Mesothelial cell of epicardium (in vitro differentiated cells): ENCODE measurements around the gene GAL3ST3. TPM values are rescaled to one million over a fixed set of nuclear protein-coding genes. Genes with fewer than 3 reads are reported as not detected.

Source experiments
- DNase-seq, 2 experiments: peaks; one replicate each; pipeline ENCODE4 v3.0.0; 2021; ENCODE audit warnings: low spot score in 2 of 2; ENCODE audit not compliant: unreplicated experiment in 2 of 2
- H3K27ac Mint-ChIP-seq: 2 replicates; pipeline ENCODE4 v1.8.0; 2021; ENCODE audit warnings: mixed read lengths
- H3K27me3 Mint-ChIP-seq: 2 replicates; pipeline ENCODE4 v1.8.0; 2021; ENCODE audit warnings: low read depth, mixed read lengths
- H3K36me3 Mint-ChIP-seq: 2 replicates; pipeline ENCODE4 v1.8.0; 2021; ENCODE audit warnings: mixed read lengths
- H3K4me1 Mint-ChIP-seq: 2 replicates; pipeline ENCODE4 v1.8.0; 2021; ENCODE audit warnings: mixed read lengths
- H3K4me3 Mint-ChIP-seq: 2 replicates; pipeline ENCODE4 v1.8.0; 2021; ENCODE audit warnings: mild to moderate bottlenecking, moderate library complexity, mixed read lengths
- H3K9me3 Mint-ChIP-seq: 2 replicates; pipeline ENCODE4 v1.8.0; 2021; ENCODE audit warnings: mixed read lengths
- total RNA-seq: library from RNA; stranded (reverse); gene quantifications from 3 replicates; pipeline ENCODE4 v1.2.1, GENCODE V29; 2021
- TF ChIP-seq, protein P1 (sequence below): fragments of 200-600 bp; sonication (generic); IDR thresholded peaks from one replicate; pipeline ENCODE4 v1.5.0; 2021; ENCODE audit warnings: antibody characterized with exemption; ENCODE audit not compliant: unreplicated experiment

GAL3ST3 gene
- total RNA-seq, 1 donor from 2014 or later: 5.7 TPM

DNA sequence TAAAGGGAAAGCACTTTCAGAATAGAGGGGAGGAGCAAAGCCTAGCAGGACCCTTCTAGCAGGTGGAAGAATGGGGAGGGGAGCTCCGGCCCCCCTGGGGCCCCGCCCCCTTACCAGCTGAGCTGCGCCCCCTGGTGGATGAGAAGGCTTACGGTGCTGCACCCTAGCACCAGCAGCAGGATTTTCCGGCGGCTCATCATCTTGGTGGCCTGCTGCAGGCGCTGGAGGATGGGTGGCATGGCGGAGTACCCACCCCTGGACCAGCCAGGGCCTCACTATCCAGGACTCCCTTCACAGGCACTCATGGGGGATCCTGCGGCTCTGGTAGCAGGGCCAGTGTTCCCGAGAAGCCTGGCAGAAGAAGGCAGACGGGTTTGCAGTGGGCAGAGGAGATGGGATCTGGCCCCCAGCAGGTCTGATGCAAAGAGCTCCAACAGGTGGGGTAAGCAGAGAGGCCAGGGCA is 3.8 kb downstream of the GAL3ST3 start:
- no peaks in the 10 kb centered on the region for H3K9me3 Mint-ChIP-seq

DNA sequence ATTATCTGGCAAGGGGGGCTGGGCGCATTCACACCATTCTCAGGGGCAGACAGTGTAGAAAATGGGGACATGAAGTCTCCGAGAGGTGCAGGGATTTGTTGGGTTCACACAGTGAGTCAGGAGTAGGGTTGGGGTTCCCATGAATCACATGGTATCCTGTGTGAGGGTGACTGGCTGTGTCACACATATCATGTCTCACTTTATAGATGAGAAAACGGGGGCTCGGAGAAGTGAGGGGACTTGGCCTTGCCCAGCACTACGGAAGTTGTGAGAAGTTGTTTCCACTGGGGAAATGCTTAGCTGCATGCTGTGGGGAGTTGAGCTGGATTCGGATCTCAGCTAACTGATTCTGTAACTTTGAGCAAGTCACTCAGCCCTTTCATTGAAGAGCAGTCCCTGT is 4.2 kb downstream of the GAL3ST3 start:
- TF ChIP-seq, protein P1, sequence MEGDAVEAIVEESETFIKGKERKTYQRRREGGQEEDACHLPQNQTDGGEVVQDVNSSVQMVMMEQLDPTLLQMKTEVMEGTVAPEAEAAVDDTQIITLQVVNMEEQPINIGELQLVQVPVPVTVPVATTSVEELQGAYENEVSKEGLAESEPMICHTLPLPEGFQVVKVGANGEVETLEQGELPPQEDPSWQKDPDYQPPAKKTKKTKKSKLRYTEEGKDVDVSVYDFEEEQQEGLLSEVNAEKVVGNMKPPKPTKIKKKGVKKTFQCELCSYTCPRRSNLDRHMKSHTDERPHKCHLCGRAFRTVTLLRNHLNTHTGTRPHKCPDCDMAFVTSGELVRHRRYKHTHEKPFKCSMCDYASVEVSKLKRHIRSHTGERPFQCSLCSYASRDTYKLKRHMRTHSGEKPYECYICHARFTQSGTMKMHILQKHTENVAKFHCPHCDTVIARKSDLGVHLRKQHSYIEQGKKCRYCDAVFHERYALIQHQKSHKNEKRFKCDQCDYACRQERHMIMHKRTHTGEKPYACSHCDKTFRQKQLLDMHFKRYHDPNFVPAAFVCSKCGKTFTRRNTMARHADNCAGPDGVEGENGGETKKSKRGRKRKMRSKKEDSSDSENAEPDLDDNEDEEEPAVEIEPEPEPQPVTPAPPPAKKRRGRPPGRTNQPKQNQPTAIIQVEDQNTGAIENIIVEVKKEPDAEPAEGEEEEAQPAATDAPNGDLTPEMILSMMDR: no peak
- peaks cover 6% of the 10 kb centered on the region for H3K27me3 Mint-ChIP-seq
- no peaks in the 10 kb centered on the region for H3K36me3 Mint-ChIP-seq
- H3K4me1 Mint-ChIP-seq: peaks cover 18% of the 10 kb centered on the region
- no peaks in the 10 kb centered on the region for H3K9me3 Mint-ChIP-seq
- no peak overlapping the region for H3K27ac Mint-ChIP-seq
- no peak overlapping the region for H3K4me3 Mint-ChIP-seq
- no peak for DNase-seq

More for the DNA sequence above, 3.8 kb downstream of the GAL3ST3 start:
- DNase-seq: peak; percentile 77 to 91
- TF ChIP-seq, protein P1: peak; percentile 94
- H3K4me1 Mint-ChIP-seq: peaks cover 21% of the 10 kb centered on the region
- H3K27me3 Mint-ChIP-seq: peaks cover 4% of the 10 kb centered on the region
- no peak overlapping the region for H3K4me3 Mint-ChIP-seq
- H3K36me3 Mint-ChIP-seq: no peaks in the 10 kb centered on the region
- H3K27ac Mint-ChIP-seq: no peak overlapping the region

DNA sequence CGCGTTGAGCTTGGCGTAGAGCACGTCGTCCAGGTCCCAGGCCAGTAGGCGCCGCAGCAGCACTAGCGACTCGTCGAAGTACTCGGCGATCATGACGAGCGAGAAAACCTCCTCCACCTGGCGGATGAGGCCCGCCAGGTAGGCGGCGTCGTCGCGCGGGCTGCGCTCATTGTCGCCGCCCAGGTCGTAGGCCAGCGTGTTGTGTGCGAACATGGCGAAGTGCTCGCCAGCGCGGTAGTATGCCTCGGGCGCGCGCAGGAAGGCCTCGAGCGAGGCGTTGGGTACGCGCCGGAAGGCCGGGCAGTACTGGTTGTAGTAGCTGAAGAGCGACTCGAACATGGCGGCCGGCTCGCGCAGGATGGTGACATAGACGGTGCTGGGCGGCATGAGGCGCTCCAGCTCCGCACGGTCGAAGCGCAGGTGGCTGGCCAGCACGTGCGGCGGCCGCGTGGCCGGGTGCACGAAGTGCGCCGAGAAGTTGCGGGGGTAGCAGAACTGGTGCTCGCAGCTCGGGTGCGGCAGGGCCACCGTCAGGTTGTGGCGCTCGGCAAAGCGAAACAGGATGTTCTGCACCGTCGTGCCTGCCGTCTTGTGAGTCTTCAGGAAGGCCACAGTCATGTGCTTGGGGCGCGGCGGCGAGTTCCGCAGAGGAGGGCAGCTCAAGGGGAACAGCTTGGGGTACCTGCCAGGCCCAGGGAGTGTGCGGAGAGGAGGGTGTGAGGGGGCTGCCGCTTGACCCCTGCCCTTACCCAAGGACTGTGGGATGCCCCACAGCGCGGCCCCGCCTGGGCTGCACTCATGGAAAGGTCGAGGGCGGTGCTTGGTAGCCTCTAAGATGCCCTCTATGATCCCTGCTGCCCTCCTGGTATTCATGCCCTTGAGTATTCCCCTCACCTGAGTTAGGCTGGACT is 5.7 kb downstream of the GAL3ST3 start:
- no peak overlapping the region for H3K27ac Mint-ChIP-seq
- no peaks in the 10 kb centered on the region for H3K9me3 Mint-ChIP-seq
- H3K4me1 Mint-ChIP-seq: peaks cover 9% of the 10 kb centered on the region
- H3K4me3 Mint-ChIP-seq: no peak overlapping the region
- DNase-seq: no peak
- H3K27me3 Mint-ChIP-seq: peaks cover 4% of the 10 kb centered on the region
- TF ChIP-seq, protein P1: no peak
- H3K36me3 Mint-ChIP-seq: no peaks in the 10 kb centered on the region

DNA sequence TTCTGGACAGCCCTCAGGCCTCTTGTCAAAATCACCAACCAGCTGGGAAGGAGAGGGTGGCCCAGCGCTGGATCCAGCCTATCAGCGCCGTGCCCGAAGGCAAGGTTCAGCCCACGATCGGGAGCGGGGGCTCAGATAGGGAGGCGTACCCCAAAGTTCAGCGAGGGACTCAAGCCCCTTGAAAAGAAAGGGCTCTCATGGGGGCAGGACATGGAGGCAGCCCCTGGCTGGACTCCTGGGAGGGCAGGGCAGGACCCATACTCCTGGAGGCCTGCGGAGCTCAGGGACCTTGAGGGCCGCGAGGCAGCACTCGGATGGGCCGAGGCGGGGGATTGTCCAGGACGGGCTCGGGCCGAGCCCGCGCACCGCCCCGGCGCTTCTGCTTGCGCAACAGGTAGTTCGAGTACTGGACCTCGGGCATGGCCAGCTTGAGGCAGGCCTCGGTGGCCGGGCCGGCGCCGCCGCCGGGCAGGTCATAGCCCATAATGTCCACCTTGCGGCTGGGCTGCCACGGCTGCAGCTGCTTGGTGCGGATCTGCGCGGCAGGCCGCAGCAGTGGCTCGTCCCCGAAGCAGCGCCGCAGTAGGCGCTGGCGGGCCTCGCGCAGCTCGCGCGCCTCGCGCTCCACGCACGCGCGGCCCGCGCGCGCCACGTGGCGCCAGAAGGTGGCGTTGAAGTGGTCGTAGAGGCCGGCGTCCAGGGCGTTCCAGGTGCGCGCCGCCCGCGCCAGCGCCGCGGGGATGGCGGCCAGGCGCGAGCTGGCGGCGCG is 6.5 kb downstream of the GAL3ST3 start:
- H3K27ac Mint-ChIP-seq: no peak overlapping the region
- peaks cover under 1% of the 10 kb centered on the region for H3K9me3 Mint-ChIP-seq
- H3K4me1 Mint-ChIP-seq: peaks cover 2% of the 10 kb centered on the region
- DNase-seq: no peak
- H3K36me3 Mint-ChIP-seq: no peaks in the 10 kb centered on the region
- TF ChIP-seq, protein P1: no peak
- peaks cover 2% of the 10 kb centered on the region for H3K27me3 Mint-ChIP-seq
- no peak overlapping the region for H3K4me3 Mint-ChIP-seq

DNA sequence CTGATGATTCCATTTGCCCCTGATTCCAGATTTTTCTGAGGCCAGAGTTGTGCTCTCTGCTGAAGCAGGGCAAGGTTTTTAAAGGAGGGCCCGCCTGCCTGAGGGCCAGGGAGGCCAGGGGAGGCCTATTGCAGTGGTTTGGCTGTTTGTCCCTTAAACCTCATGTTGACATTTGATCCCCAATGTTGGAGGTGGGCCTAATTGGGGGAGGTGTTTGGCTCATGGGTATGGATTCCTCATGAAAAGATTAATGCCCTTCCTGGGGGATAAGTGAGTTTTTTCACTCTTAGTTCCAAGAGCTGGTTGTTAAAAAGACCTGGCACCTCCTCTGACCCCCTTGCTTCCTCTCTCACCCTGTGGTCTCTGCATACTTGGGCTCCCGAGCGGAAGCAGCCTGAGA is 9.2 kb downstream of the GAL3ST3 start:
- Mint-ChIP-seq H3K4me3 (no peak overlapping the region), H3K36me3 (no peaks in the 10 kb centered on the region), H3K9me3 (peaks cover 3% of the 10 kb centered on the region), H3K27me3 (peaks cover 6% of the 10 kb centered on the region), H3K4me1 (no peaks in the 10 kb centered on the region), H3K27ac (no peak overlapping the region)
- no peak for DNase-seq
- TF ChIP-seq, protein P1: no peak
